ENCODE data around the gene PPP1R14C. TPM values are rescaled to one million over a fixed set of nuclear protein-coding genes. Genes with fewer than 3 reads are reported as not detected.

PPP1R14C gene
- total and polyA plus RNA-seq, 2 donors (not counting 3 experiments of a cell fraction or from before 2014, with no cell fraction given): not detected

- Histone ChIP-seq H3K9me1 (replicated peaks; ENCODE audit: control insufficient read depth, extremely low read depth, insufficient read depth, low read length) (no peaks in the 10 kb centered on the region), H2AFZ (ENCODE audit: low read depth, low read length) (no peak overlapping the region), H3K27me3 (ENCODE audit: control insufficient read depth in 2 of 2, insufficient read depth in 2 of 2, low read length in 2 of 2) (peaks cover 0 to 2% of the 10 kb centered on the region in 2 experiments), H3K79me2 (ENCODE audit: control insufficient read depth, insufficient read depth, low read length) (no peaks in the 10 kb centered on the region), H3K36me3 (ENCODE audit: control insufficient read depth in 2 of 2, extremely low read depth in 1 of 2, insufficient read depth in 2 of 2, low read length in 2 of 2) (no peaks in the 10 kb centered on the region), H3K9ac (replicated peaks; ENCODE audit: extremely low read depth, insufficient read depth, low read length) (no peak overlapping the region), H3K4me2 (ENCODE audit: insufficient read depth, low read length) (no peak overlapping the region), H3K9me3 (replicated peaks; ENCODE audit: control insufficient read depth, insufficient read depth, low read length) (no peaks in the 10 kb centered on the region), H4K20me1 (replicated peaks; ENCODE audit: control insufficient read depth, extremely low read depth, insufficient read depth, low read length) (no peaks in the 10 kb centered on the region), H3K4me1 (ENCODE audit: control insufficient read depth, extremely low read depth, insufficient read depth, low read length) (no peaks in the 10 kb centered on the region), H3K27ac (ENCODE audit: insufficient read depth, low read depth, low read length) (no peak overlapping the region), H3K4me3 (replicated peaks in 1 of 3; ENCODE audit: insufficient read depth in 1 of 3, low read depth in 1 of 3, low read length in 3 of 3) (no peak overlapping the region)
- intact Hi-C loops (cut with micrococcal nuclease): no loop called here
- POLR2A ChIA-PET: no interaction called here
- BruUV-seq (replicated peaks): no TSS peak
- FAIRE-seq: no peak
- dilution Hi-C loops (cut with MboI; ENCODE audit: extremely low pct_ligation_motif_present, low sequenced_read_pairs): no loop called here
- CTCF ChIA-PET: interaction anchor here (1.0 to 1.8 kb wide), 3 partner anchors 9 to 63 kb away, joined by 3 to 7 read pairs (median 6); no protein-coding TSS in a partner anchor
- no peak for DNase-seq (ENCODE audit: low read depth, low spot score)
- TF ChIP-seq EZH2 (IDR thresholded peaks at IDR 0.05; ENCODE audit: borderline replicate concordance, low read depth, low read length, severe bottlenecking) (no peak), FOS (IDR thresholded peaks at IDR 0.05; ENCODE audit: borderline replicate concordance, insufficient read depth, low read length) (no peak), JUN (IDR thresholded peaks at IDR 0.05; ENCODE audit: borderline replicate concordance, insufficient read depth, insufficient read length, low read depth) (no peak), GATA2 (IDR thresholded peaks at IDR 0.05; ENCODE audit: insufficient read depth, insufficient read length, low read depth, low read length) (no peak)
Observed at GRCh38 chr6:150271501-150272263, 128.8 kb downstream of the PPP1R14C start.

DNA sequence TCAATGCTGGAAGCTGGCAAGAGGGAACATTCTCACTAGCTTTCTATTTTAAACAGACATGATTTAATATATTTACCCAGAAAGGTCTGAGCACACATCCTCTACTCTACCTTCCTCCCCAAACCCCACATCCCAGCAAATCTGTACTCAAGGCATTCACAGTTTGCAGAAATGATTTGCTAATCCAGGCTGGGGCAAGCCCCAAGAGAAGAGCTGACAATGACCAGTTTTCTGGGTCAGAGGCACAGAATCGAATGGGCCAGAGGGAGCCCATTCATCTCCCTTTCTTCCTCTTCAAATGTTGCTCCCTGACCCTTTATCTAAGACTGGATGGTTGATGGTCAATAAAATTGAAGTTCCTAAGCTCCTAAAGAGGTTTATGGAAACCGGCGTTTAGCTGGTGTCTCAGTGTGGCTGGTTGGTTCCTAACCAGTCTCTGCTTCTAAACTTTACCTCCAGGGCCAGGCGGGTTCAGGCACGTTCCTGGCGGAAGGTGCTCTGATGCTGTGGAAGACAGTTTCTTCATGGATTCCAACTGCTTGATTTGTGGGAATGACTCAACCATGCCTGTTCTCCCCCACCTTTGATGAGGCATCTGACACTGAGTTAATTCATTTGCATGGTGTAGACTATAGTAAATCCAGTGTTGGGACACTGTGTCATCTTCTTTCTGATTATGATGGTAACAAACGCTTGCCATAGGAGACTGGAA lies 129.6 kb downstream of the PPP1R14C start:
- H3K27ac ChIP-seq (ENCODE audit: insufficient read depth, low read depth, low read length): no peak overlapping the region
- no peak for DNase-seq (ENCODE audit: low read depth, low spot score)
- no peak overlapping the region for H3K9ac ChIP-seq (replicated peaks; ENCODE audit: extremely low read depth, insufficient read depth, low read length)
- H3K79me2 ChIP-seq (ENCODE audit: control insufficient read depth, insufficient read depth, low read length): no peaks in the 10 kb centered on the region
- no peak overlapping the region for H3K4me3 ChIP-seq (replicated peaks in 1 of 3; ENCODE audit: insufficient read depth in 1 of 3, low read depth in 1 of 3, low read length in 3 of 3)
- POLR2A ChIA-PET: no interaction called here
- CTCF ChIA-PET: interaction anchor here (1.0 to 1.8 kb wide), 3 partner anchors 9 to 62 kb away, joined by 3 to 7 read pairs (median 6); no protein-coding TSS in a partner anchor
- peaks cover 0 to 2% of the 10 kb centered on the region in 2 experiments for H3K27me3 ChIP-seq (ENCODE audit: control insufficient read depth in 2 of 2, insufficient read depth in 2 of 2, low read length in 2 of 2)
- no peak overlapping the region for H2AFZ ChIP-seq (ENCODE audit: low read depth, low read length)
- H4K20me1 ChIP-seq (replicated peaks; ENCODE audit: control insufficient read depth, extremely low read depth, insufficient read depth, low read length): no peaks in the 10 kb centered on the region
- no peak overlapping the region for H3K4me2 ChIP-seq (ENCODE audit: insufficient read depth, low read length)
- intact Hi-C loops (cut with micrococcal nuclease): no loop called here
- H3K9me1 ChIP-seq (replicated peaks; ENCODE audit: control insufficient read depth, extremely low read depth, insufficient read depth, low read length): no peaks in the 10 kb centered on the region
- TF ChIP-seq, protein P1, sequence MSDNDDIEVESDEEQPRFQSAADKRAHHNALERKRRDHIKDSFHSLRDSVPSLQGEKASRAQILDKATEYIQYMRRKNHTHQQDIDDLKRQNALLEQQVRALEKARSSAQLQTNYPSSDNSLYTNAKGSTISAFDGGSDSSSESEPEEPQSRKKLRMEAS (IDR thresholded peaks at IDR 0.05; ENCODE audit: insufficient read depth, insufficient read length): no peak
- TF ChIP-seq CTCF (IDR thresholded peaks at IDR 0.05; ENCODE audit: extremely low read depth in 1 of 2, insufficient read depth in 1 of 2, low read depth in 1 of 2, low read length in 2 of 2) (no peak), POLR2AphosphoS5 (IDR thresholded peaks at IDR 0.05; ENCODE audit: insufficient read depth, low read depth, low read length) (no peak), MYC (IDR thresholded peaks at IDR 0.05; ENCODE audit: low read depth, low read length) (no peak)
- H3K36me3 ChIP-seq (ENCODE audit: control insufficient read depth in 2 of 2, extremely low read depth in 1 of 2, insufficient read depth in 2 of 2, low read length in 2 of 2): no peaks in the 10 kb centered on the region
- H3K4me1 ChIP-seq (ENCODE audit: control insufficient read depth, extremely low read depth, insufficient read depth, low read length): no peaks in the 10 kb centered on the region
- BruUV-seq (replicated peaks): no TSS peak
- no peaks in the 10 kb centered on the region for H3K9me3 ChIP-seq (replicated peaks; ENCODE audit: control insufficient read depth, insufficient read depth, low read length)
- no peak for FAIRE-seq
- dilution Hi-C loops (cut with MboI; ENCODE audit: extremely low pct_ligation_motif_present, low sequenced_read_pairs): no loop called here

Data from endothelial cell of umbilical vein (primary cell).